ENCODE measurements around the gene RNF44. TPM values are rescaled to one million over a fixed set of nuclear protein-coding genes. Genes with fewer than 3 reads are reported as not detected.
A peak's percentile ranks its signal among the peaks of the same experiment; 100 is the strongest.

RNF44 gene
- total RNA-seq, 2 donors from 2014 or later, result 228 to 288 TPM

GRCh38 chr5:176529741-176530141 lies 7.5 kb downstream of the RNF44 start:
- peaks cover 38% of the 10 kb centered on the region for H3K4me1 Mint-ChIP-seq
- peak overlapping the region; percentile 91 for H3K27ac Mint-ChIP-seq
- peak overlapping the region; percentile 91 for H3K4me3 Mint-ChIP-seq
- H3K27me3 Mint-ChIP-seq, result no peaks in the 10 kb centered on the region
- ATAC-seq (peak; percentile 73), DNase-seq (peak; percentile 34 to 60 (median 46))
- no peaks in the 10 kb centered on the region for H3K9me3 ChIP-seq (ENCODE audit: control insufficient read depth, low read length, poor library complexity, severe bottlenecking)
- no peaks in the 10 kb centered on the region for H3K36me3 Mint-ChIP-seq (ENCODE audit: low read depth)

GRCh38 chr5:176529116-176529740 lies 8.0 kb downstream of the RNF44 start:
- no peaks in the 10 kb centered on the region for H3K27me3 Mint-ChIP-seq
- no peaks in the 10 kb centered on the region for H3K9me3 ChIP-seq (ENCODE audit: control insufficient read depth, low read length, poor library complexity, severe bottlenecking)
- H3K36me3 Mint-ChIP-seq (ENCODE audit: low read depth), result no peaks in the 10 kb centered on the region
- H3K4me3 Mint-ChIP-seq, result peak overlapping the region; percentile 91
- H3K4me1 Mint-ChIP-seq, result peaks cover 34% of the 10 kb centered on the region
- H3K27ac Mint-ChIP-seq, result peak overlapping the region; percentile 91
- ATAC-seq (no peak), DNase-seq (no peak)

- no peak for DNase-seq
- peak overlapping the region; percentile 91 for H3K27ac Mint-ChIP-seq
- ATAC-seq, result no peak
Observed at GRCh38 chr5:176528761-176529115, 8.5 kb downstream of the RNF44 start.

GRCh38 chr5:176528301-176528700 lies 8.9 kb downstream of the RNF44 start:
- Mint-ChIP-seq H3K27ac (no peak overlapping the region), H3K36me3 (ENCODE audit: low read depth) (no peaks in the 10 kb centered on the region)
- no peak for ATAC-seq

More at GRCh38 chr5:176528761-176529115, 8.5 kb downstream of the RNF44 start:
- peak overlapping the region; percentile 52 for H3K4me3 Mint-ChIP-seq
- no peaks in the 10 kb centered on the region for H3K9me3 ChIP-seq (ENCODE audit: control insufficient read depth, low read length, poor library complexity, severe bottlenecking)
- H3K36me3 Mint-ChIP-seq (ENCODE audit: low read depth), result no peaks in the 10 kb centered on the region
- H3K27me3 Mint-ChIP-seq, result no peaks in the 10 kb centered on the region
- H3K4me1 Mint-ChIP-seq, result peaks cover 29% of the 10 kb centered on the region

GRCh38 chr5:176527246-176528222 lies 9.7 kb downstream of the RNF44 start:
- ATAC-seq, result no peak
- no peak overlapping the region for H3K4me3 Mint-ChIP-seq
- peak overlapping the region; percentile 37 for H3K27ac Mint-ChIP-seq
- no peak for DNase-seq
- H3K9me3 ChIP-seq (ENCODE audit: control insufficient read depth, low read length, poor library complexity, severe bottlenecking), result no peaks in the 10 kb centered on the region
- peaks cover 23% of the 10 kb centered on the region for H3K4me1 Mint-ChIP-seq
- no peaks in the 10 kb centered on the region for H3K27me3 Mint-ChIP-seq
- H3K36me3 Mint-ChIP-seq (ENCODE audit: low read depth), result no peaks in the 10 kb centered on the region

More at GRCh38 chr5:176528301-176528700, 8.9 kb downstream of the RNF44 start:
- no peaks in the 10 kb centered on the region for H3K9me3 ChIP-seq (ENCODE audit: control insufficient read depth, low read length, poor library complexity, severe bottlenecking)
- no peak for DNase-seq
- Mint-ChIP-seq H3K4me1 (peaks cover 25% of the 10 kb centered on the region), H3K27me3 (no peaks in the 10 kb centered on the region), H3K4me3 (peak overlapping the region; percentile 61)

- ATAC-seq (no peak), DNase-seq (no peak)
- peaks cover 23% of the 10 kb centered on the region for H3K4me1 Mint-ChIP-seq
- H3K4me3 Mint-ChIP-seq, result no peak overlapping the region
- H3K9me3 ChIP-seq (ENCODE audit: control insufficient read depth, low read length, poor library complexity, severe bottlenecking), result no peaks in the 10 kb centered on the region
- no peaks in the 10 kb centered on the region for H3K36me3 Mint-ChIP-seq (ENCODE audit: low read depth)
- H3K27ac Mint-ChIP-seq, result no peak overlapping the region
- no peaks in the 10 kb centered on the region for H3K27me3 Mint-ChIP-seq
Observed at GRCh38 chr5:176526462-176526861, 10.7 kb downstream of the RNF44 start.

- Mint-ChIP-seq H3K36me3 (ENCODE audit: low read depth) (no peaks in the 10 kb centered on the region), H3K4me1 (peaks cover 20% of the 10 kb centered on the region), H3K4me3 (no peak overlapping the region), H3K27ac (no peak overlapping the region), H3K27me3 (no peaks in the 10 kb centered on the region)
- no peaks in the 10 kb centered on the region for H3K9me3 ChIP-seq (ENCODE audit: control insufficient read depth, low read length, poor library complexity, severe bottlenecking)
- ATAC-seq, result no peak
- no peak for DNase-seq
Observed at GRCh38 chr5:176525677-176526076, 11.5 kb downstream of the RNF44 start.

GRCh38 chr5:176524987-176525386 lies 12.2 kb downstream of the RNF44 start:
- no peak overlapping the region for H3K4me3 Mint-ChIP-seq
- peaks cover 22% of the 10 kb centered on the region for H3K4me1 Mint-ChIP-seq
- no peak for DNase-seq

GRCh38 chr5:176524138-176524537 lies 13.1 kb downstream of the RNF44 start:
- H3K4me1 Mint-ChIP-seq, result peaks cover 16% of the 10 kb centered on the region
- ATAC-seq, result no peak
- no peaks in the 10 kb centered on the region for H3K36me3 Mint-ChIP-seq (ENCODE audit: low read depth)
- H3K27me3 Mint-ChIP-seq, result no peaks in the 10 kb centered on the region
- H3K27ac Mint-ChIP-seq, result peak overlapping the region; percentile 79
- no peak for DNase-seq
- no peaks in the 10 kb centered on the region for H3K9me3 ChIP-seq (ENCODE audit: control insufficient read depth, low read length, poor library complexity, severe bottlenecking)
- peak overlapping the region; percentile 25 for H3K4me3 Mint-ChIP-seq

More at GRCh38 chr5:176524987-176525386, 12.2 kb downstream of the RNF44 start:
- Mint-ChIP-seq H3K27ac (peak overlapping the region; percentile 79), H3K27me3 (no peaks in the 10 kb centered on the region), H3K36me3 (ENCODE audit: low read depth) (no peaks in the 10 kb centered on the region)
- ATAC-seq, result no peak
- no peaks in the 10 kb centered on the region for H3K9me3 ChIP-seq (ENCODE audit: control insufficient read depth, low read length, poor library complexity, severe bottlenecking)

GRCh38 chr5:176521699-176522263 lies 15.4 kb downstream of the RNF44 start:
- DNase-seq, result no peak
- no peak overlapping the region for H3K27ac Mint-ChIP-seq
- H3K4me3 Mint-ChIP-seq, result no peak overlapping the region
- peaks cover 18% of the 10 kb centered on the region for H3K4me1 Mint-ChIP-seq
- no peaks in the 10 kb centered on the region for H3K27me3 Mint-ChIP-seq
- H3K9me3 ChIP-seq (ENCODE audit: control insufficient read depth, low read length, poor library complexity, severe bottlenecking), result no peaks in the 10 kb centered on the region
- H3K36me3 Mint-ChIP-seq (ENCODE audit: low read depth), result no peaks in the 10 kb centered on the region
- no peak for ATAC-seq

GRCh38 chr5:176521286-176521685 lies 15.9 kb downstream of the RNF44 start:
- peaks cover 18% of the 10 kb centered on the region for H3K4me1 Mint-ChIP-seq
- ATAC-seq (no peak), DNase-seq (no peak)
- no peak overlapping the region for H3K4me3 Mint-ChIP-seq
- no peaks in the 10 kb centered on the region for H3K27me3 Mint-ChIP-seq
- H3K36me3 Mint-ChIP-seq (ENCODE audit: low read depth), result no peaks in the 10 kb centered on the region
- H3K27ac Mint-ChIP-seq, result peak overlapping the region; percentile 81
- no peaks in the 10 kb centered on the region for H3K9me3 ChIP-seq (ENCODE audit: control insufficient read depth, low read length, poor library complexity, severe bottlenecking)

GRCh38 chr5:176519810-176520720 lies 17.1 kb downstream of the RNF44 start:
- H3K9me3 ChIP-seq (ENCODE audit: control insufficient read depth, low read length, poor library complexity, severe bottlenecking), result no peaks in the 10 kb centered on the region
- DNase-seq (no peak), ATAC-seq (no peak)
- Mint-ChIP-seq H3K27ac (peak overlapping the region; percentile 81), H3K4me1 (peaks cover 15% of the 10 kb centered on the region), H3K36me3 (ENCODE audit: low read depth) (no peaks in the 10 kb centered on the region), H3K4me3 (peak overlapping the region; percentile 49), H3K27me3 (no peaks in the 10 kb centered on the region)
